ENCODE measurements around the gene CHD9NB. TPM values are rescaled to one million over a fixed set of nuclear protein-coding genes. Genes with fewer than 3 reads are reported as not detected.

CHD9NB gene
- total and polyA plus RNA-seq, 9 of the 15 experiments (the other 6 are each of a cell fraction or from before 2014, with no cell fraction given) = 0.06 to 0.10 (median 0.07) TPM; not detected in 6

DNA sequence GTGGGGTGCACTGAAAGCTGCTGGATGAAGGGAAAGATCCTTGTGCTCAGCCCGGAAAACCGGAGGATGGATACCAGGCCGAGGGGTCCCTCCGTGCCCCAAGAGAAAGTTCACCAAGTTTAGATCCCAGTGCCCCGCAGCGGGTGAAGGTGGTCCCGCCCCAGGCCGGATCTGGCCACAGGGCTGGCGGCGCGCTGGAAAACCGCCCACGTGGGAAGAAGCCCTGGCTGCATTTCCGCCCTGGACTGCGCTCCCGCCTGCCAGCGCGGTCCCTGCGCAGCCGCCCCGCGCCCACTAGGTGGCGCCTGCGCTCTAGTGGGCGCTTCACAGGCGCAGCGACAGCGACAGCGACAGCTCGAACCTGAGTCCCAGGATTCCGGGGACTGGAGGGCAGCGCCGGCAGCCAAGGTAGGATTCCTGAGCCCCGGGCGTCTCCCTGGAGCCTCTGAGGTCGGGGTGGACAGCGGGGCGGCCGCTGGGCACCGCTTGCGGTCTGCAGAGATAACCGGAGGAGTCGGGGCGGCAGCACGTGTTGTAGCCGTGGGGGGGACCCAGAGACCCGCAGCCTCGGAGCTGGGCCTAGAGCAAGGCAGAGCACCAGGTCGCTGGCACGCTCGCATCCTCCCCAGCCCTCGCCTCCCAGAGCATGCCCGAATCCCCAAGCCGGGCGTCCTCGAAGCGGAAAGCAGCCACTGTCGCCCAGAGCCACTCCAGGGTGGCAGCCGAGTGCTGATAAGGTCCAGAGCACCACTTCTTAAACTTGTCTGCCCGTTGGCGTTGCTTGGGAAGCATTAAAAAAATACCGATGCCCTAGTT is 2.2 kb upstream of the CHD9NB start, which contains the start of gene CHD9 (continued):
- TF ChIP-seq, protein P1, sequence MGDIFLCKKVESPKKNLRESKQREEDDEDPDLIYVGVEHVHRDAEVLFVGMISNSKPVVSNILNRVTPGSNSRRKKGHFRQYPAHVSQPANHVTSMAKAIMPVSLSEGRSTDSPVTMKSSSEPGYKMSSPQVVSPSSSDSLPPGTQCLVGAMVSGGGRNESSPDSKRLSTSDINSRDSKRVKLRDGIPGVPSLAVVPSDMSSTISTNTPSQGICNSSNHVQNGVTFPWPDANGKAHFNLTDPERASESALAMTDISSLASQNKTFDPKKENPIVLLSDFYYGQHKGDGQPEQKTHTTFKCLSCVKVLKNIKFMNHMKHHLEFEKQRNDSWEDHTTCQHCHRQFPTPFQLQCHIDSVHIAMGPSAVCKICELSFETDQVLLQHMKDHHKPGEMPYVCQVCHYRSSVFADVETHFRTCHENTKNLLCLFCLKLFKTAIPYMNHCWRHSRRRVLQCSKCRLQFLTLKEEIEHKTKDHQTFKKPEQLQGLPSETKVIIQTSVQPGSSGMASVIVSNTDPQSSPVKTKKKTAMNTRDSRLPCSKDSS (IDR thresholded peaks at IDR 0.05; ENCODE audit: low read depth, partially characterized antibody) = no peak
- TF ChIP-seq ESRRA (IDR thresholded peaks at IDR 0.05; ENCODE audit: borderline replicate concordance, low read depth) = peak; percentile 51; the same call in 1 of the 2 replicates
- TF ChIP-seq, protein P2, sequence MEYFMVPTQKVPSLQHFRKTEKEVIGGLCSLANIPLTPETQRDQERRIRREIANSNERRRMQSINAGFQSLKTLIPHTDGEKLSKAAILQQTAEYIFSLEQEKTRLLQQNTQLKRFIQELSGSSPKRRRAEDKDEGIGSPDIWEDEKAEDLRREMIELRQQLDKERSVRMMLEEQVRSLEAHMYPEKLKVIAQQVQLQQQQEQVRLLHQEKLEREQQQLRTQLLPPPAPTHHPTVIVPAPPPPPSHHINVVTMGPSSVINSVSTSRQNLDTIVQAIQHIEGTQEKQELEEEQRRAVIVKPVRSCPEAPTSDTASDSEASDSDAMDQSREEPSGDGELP (CRISPR knock-in tag; IDR thresholded peaks at IDR 0.05; ENCODE audit: borderline replicate concordance) = peak; percentile 80
- 0 out of 2 replicates have a peak, but pooled peaks have one; percentile 64 for TF ChIP-seq ZNF431 (CRISPR knock-in tag; IDR thresholded peaks at IDR 0.05)
- TF ChIP-seq CCNT2 (IDR thresholded peaks at IDR 0.05; ENCODE audit: borderline replicate concordance, extremely low read depth, insufficient read length, low read depth, low read length) = peak; percentile 82
- peak in 1 of 2 experiments; percentile 69; a peak in 1 of 4 replicates for TF ChIP-seq FOXA3 (CRISPR knock-in tag; conservative IDR thresholded peaks at IDR 0.05 in 1 of 2, IDR thresholded peaks at IDR 0.05 in 1 of 2)
- TF ChIP-seq, protein P3, sequence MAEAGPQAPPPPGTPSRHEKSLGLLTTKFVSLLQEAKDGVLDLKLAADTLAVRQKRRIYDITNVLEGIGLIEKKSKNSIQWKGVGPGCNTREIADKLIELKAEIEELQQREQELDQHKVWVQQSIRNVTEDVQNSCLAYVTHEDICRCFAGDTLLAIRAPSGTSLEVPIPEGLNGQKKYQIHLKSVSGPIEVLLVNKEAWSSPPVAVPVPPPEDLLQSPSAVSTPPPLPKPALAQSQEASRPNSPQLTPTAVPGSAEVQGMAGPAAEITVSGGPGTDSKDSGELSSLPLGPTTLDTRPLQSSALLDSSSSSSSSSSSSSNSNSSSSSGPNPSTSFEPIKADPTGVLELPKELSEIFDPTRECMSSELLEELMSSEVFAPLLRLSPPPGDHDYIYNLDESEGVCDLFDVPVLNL (CRISPR knock-in tag; IDR thresholded peaks at IDR 0.05; ENCODE audit: low read depth) = no peak
- TF ChIP-seq, protein P4, sequence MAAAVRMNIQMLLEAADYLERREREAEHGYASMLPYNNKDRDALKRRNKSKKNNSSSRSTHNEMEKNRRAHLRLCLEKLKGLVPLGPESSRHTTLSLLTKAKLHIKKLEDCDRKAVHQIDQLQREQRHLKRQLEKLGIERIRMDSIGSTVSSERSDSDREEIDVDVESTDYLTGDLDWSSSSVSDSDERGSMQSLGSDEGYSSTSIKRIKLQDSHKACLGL (CRISPR knock-in tag; IDR thresholded peaks at IDR 0.05; ENCODE audit: borderline replicate concordance, poor library complexity, severe bottlenecking) = peak; percentile 59
- peak; percentile 63 for TF ChIP-seq KLF16 (IDR thresholded peaks at IDR 0.05)
- TF ChIP-seq MAZ (CRISPR knock-in tag; conservative IDR thresholded peaks at IDR 0.05 in 1 of 2, IDR thresholded peaks at IDR 0.05 in 1 of 2) = peak; percentile 74 to 80; a peak in 3 of 4 replicates
- no peak for TF ChIP-seq ZNF121 (CRISPR knock-in tag; conservative IDR thresholded peaks at IDR 0.05)
- TF ChIP-seq TAF1 (IDR thresholded peaks at IDR 0.05; ENCODE audit: control insufficient read depth, extremely low read depth, insufficient read depth, low read length, severe bottlenecking) = peak; percentile 64
- peak; percentile 74 for TF ChIP-seq GABPA (tag; conservative IDR thresholded peaks at IDR 0.05; ENCODE audit: low read depth)
- no peak for TF ChIP-seq KDM4B (IDR thresholded peaks at IDR 0.05; ENCODE audit: borderline replicate concordance in 2 of 2, low read depth in 1 of 2)
- TF ChIP-seq FOXM1 (IDR thresholded peaks at IDR 0.05; ENCODE audit: low read depth) = no peak
- peak; percentile 79 for TF ChIP-seq FOXM1 (CRISPR knock-in tag; IDR thresholded peaks at IDR 0.05; ENCODE audit: low read depth)
- TF ChIP-seq, protein P5, sequence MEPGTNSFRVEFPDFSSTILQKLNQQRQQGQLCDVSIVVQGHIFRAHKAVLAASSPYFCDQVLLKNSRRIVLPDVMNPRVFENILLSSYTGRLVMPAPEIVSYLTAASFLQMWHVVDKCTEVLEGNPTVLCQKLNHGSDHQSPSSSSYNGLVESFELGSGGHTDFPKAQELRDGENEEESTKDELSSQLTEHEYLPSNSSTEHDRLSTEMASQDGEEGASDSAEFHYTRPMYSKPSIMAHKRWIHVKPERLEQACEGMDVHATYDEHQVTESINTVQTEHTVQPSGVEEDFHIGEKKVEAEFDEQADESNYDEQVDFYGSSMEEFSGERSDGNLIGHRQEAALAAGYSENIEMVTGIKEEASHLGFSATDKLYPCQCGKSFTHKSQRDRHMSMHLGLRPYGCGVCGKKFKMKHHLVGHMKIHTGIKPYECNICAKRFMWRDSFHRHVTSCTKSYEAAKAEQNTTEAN (CRISPR knock-in tag; IDR thresholded peaks at IDR 0.05) = peak; percentile 88
- peak; percentile 81 for TF ChIP-seq GABPB1 (CRISPR knock-in tag; IDR thresholded peaks at IDR 0.05)
- TF ChIP-seq RAD21 (CRISPR knock-in tag; conservative IDR thresholded peaks at IDR 0.05 in 1 of 2, IDR thresholded peaks at IDR 0.05 in 1 of 2) = peak; percentile 97 to 98
- TF ChIP-seq TARDBP (IDR thresholded peaks at IDR 0.05) = no peak

Measured in K562 (cell line).